Liver (tissue), 9 donors: Measurements from ENCODE around the gene ZBTB38. TPM values are rescaled to one million over a fixed set of nuclear protein-coding genes. Genes with fewer than 3 reads are reported as not detected.

ENCODE experiments used
- DNase-seq: peaks from one replicate; pipeline ENCODE4 v3.0.0-alpha.2; 2017; ENCODE audit warnings: low spot score
- H3K27ac ChIP-seq, 2 donors: one replicate each; pipeline ENCODE4 v1.7.0; 2013; ENCODE audit warnings: inconsistent platforms in 2 of 2, low read length in 2 of 2, control low read depth in 1 of 2, low read depth in 1 of 2, mild to moderate bottlenecking in 1 of 2
- H3K27me3 ChIP-seq, 4 donors: one replicate each; pipeline versions ENCODE4 v1.6.1 to v1.7.0; 2013; ENCODE audit warnings: low read length in 3 of 4, inconsistent platforms in 1 of 4, mild to moderate bottlenecking in 1 of 4, moderate library complexity in 1 of 4; ENCODE audit not compliant: control insufficient read depth in 4 of 4, insufficient read depth in 4 of 4
- H3K36me3 ChIP-seq, 4 donors: one replicate each; pipeline versions ENCODE4 v1.6.1 to v1.7.0; 2013; ENCODE audit warnings: low read length in 3 of 4, mild to moderate bottlenecking in 3 of 4, low read depth in 1 of 4, moderate library complexity in 1 of 4; ENCODE audit not compliant: control insufficient read depth in 4 of 4, insufficient read depth in 3 of 4
- H3K4me1 ChIP-seq, 4 donors: one replicate each; pipeline versions ENCODE4 v1.6.1 to v1.7.0; 2013; ENCODE audit warnings: low read length in 3 of 4, mild to moderate bottlenecking in 3 of 4, moderate library complexity in 1 of 4; ENCODE audit not compliant: control insufficient read depth in 4 of 4, insufficient read depth in 4 of 4
- H3K4me3 ChIP-seq, 3 donors: one replicate each; pipeline versions ENCODE4 v1.6.1 to v1.7.0; 2013; ENCODE audit warnings: low read length in 3 of 3, control low read depth in 1 of 3, low read depth in 1 of 3, mild to moderate bottlenecking in 1 of 3
- H3K9ac ChIP-seq, 2 donors: one replicate each; pipeline ENCODE4 v1.7.0; 2013; ENCODE audit warnings: low read length in 2 of 2, mild to moderate bottlenecking in 2 of 2, moderate library complexity in 2 of 2, control low read depth in 1 of 2, low read depth in 1 of 2
- H3K9me3 ChIP-seq, 4 donors: one replicate each; pipeline versions ENCODE4 v1.6.1 to v1.7.0; 2013; ENCODE audit warnings: low read length in 3 of 4; ENCODE audit not compliant: control insufficient read depth in 4 of 4
- EGR1 ChIP-seq, 2 donors: IDR thresholded peaks; 2 replicates each; pipeline ENCODE4 v1.6.1; 2016 to 2018; ENCODE audit warnings: antibody characterized with exemption in 2 of 2, low read depth in 2 of 2
- FOXA1 ChIP-seq: IDR thresholded peaks from 2 replicates; pipeline ENCODE4 v1.6.1; 2016; ENCODE audit warnings: antibody characterized with exemption
- FOXA2 ChIP-seq: IDR thresholded peaks from 2 replicates; pipeline ENCODE4 v1.6.1; 2016; ENCODE audit warnings: antibody characterized with exemption
- GABPA ChIP-seq, 2 donors: IDR thresholded peaks in 1 of 2; conservative IDR thresholded peaks in 1 of 2; 2 replicates each; pipeline ENCODE4 v1.6.1; 2016; ENCODE audit warnings: antibody characterized with exemption in 2 of 2, mild to moderate bottlenecking in 1 of 2, moderate library complexity in 1 of 2
- HNF4A ChIP-seq, 2 donors: conservative IDR thresholded peaks; 2 replicates each; pipeline ENCODE4 v1.6.1; 2016; ENCODE audit warnings: antibody characterized with exemption in 2 of 2, mild to moderate bottlenecking in 2 of 2
- HNF4G ChIP-seq: IDR thresholded peaks from 2 replicates; pipeline ENCODE4 v1.6.1; 2016; ENCODE audit warnings: antibody characterized with exemption
- JUND ChIP-seq, 2 donors: IDR thresholded peaks; 2 replicates each; pipeline ENCODE4 v1.6.1; 2016; ENCODE audit warnings: antibody characterized with exemption in 2 of 2
- MAX ChIP-seq: IDR thresholded peaks from 2 replicates; pipeline ENCODE4 v1.6.1; 2016; ENCODE audit warnings: antibody characterized with exemption
- NR2F2 ChIP-seq: IDR thresholded peaks from 2 replicates; pipeline ENCODE4 v1.6.1; 2016; ENCODE audit warnings: antibody characterized with exemption
- RAD21 ChIP-seq, 2 donors: IDR thresholded peaks; 2 replicates each; pipeline ENCODE4 v1.6.1; 2016; ENCODE audit warnings: antibody characterized with exemption in 2 of 2, mild to moderate bottlenecking in 2 of 2
- REST ChIP-seq: IDR thresholded peaks from 2 replicates; pipeline ENCODE4 v1.6.1; 2016; ENCODE audit warnings: antibody characterized with exemption, mild to moderate bottlenecking
- RXRA ChIP-seq, 2 donors: IDR thresholded peaks; 2 replicates each; pipeline ENCODE4 v1.6.1; 2017 to 2018; ENCODE audit warnings: antibody characterized with exemption in 2 of 2, mild to moderate bottlenecking in 1 of 2
- SP1 ChIP-seq: IDR thresholded peaks from 2 replicates; pipeline ENCODE4 v1.6.1; 2018; ENCODE audit warnings: antibody characterized with exemption, mild to moderate bottlenecking
- TAF1 ChIP-seq: conservative IDR thresholded peaks from 2 replicates; pipeline ENCODE4 v1.6.1; 2016; ENCODE audit warnings: antibody characterized with exemption, mild to moderate bottlenecking
- YY1 ChIP-seq: IDR thresholded peaks from 2 replicates; pipeline ENCODE4 v1.6.1; 2016; ENCODE audit warnings: antibody characterized with exemption, mild to moderate bottlenecking
- WGBS: extraction: QIAGEN DNeasy Blood & Tissue Kit; methylation state at CpG from one replicate; pipeline ENCODE4 v1.1.7; 2013; 5-methylcytosine and 5-hydroxymethylcytosine counted together
- polyA plus RNA-seq, 2 donors: library from polyadenylated mRNA; stranded (reverse) in 1 of 2; unstranded in 1 of 2; fragments of 200-250 nt in 1 of 2; fragments of >200 nt in 1 of 2; fragmentation: Nextera tagmentation in 1 of 2; extraction: Ambion mirVana in 1 of 2; gene quantifications; one replicate each; pipeline versions ENCODE4 v1.2.1 to v1.2.3, GENCODE V29; 2013 to 2015
- total RNA-seq, 2 donors: library from RNA; depleted of rRNA; stranded (reverse); fragments of >200 nt; gene quantifications; one replicate each; pipeline ENCODE4 v1.2.3, GENCODE V29; 2014
- TF ChIP-seq, protein P1 (sequence below): IDR thresholded peaks from 2 replicates; pipeline ENCODE4 v1.6.1; 2016; ENCODE audit warnings: antibody characterized with exemption
- TF ChIP-seq, protein P2 (sequence below): fragments of 150-350 bp; IDR thresholded peaks from 2 replicates; pipeline ENCODE4 v1.5.1; 2017; ENCODE audit warnings: improper control_type of control experiment, low read depth, low read length; ENCODE audit not compliant: missing input control
- TF ChIP-seq, protein P3 (sequence below): IDR thresholded peaks from 2 replicates; pipeline ENCODE4 v1.6.1; 2016; ENCODE audit warnings: antibody characterized with exemption
- donor health status: healthy.
- donor health status: healthy.
- donor health status: healthy.
- donor health status: healthy.
- donor health status: healthy.

The ZBTB38 gene
- total and polyA plus RNA-seq, 4 donors: 9.5 to 57.3 (median 19.5) TPM

DNA sequence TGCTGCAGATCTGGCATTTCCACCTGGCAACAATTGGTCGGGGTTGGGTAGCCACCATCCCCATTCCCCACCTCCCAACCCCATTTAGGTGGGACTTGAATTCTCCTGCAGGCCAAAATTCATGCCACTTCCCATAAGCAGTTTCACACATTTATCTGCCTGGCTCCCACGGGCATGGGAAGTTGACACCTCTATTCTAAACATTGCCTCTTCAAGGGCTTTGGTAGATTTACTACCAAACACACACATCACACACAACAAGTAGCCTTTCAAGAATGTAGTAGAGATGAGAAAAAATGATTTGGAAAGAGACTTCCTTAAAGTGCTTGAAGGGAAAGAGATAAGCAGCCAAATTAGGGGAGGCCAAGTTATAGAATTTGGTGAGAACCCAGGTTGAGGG, 30.9 kb downstream of the ZBTB38 start:
- no peak for DNase-seq
- Histone ChIP-seq H3K27me3 (no peaks in the 10 kb centered on the region), H3K27ac (peak overlapping the region in 1 of 2 donors; percentile 23), H3K36me3 (peaks cover 0 to 7% (median 0%) of the 10 kb centered on the region in 4 donors), H3K9me3 (peaks cover 0 to 3% (median 0%) of the 10 kb centered on the region in 4 donors), H3K9ac (no peak overlapping the region), H3K4me1 (peaks cover 1 to 20% (median 14%) of the 10 kb centered on the region in 4 donors), H3K4me3 (no peak overlapping the region)
- 72% methylated on average over 2 of the region's 2 CpGs for WGBS
- TF ChIP-seq, protein P1, sequence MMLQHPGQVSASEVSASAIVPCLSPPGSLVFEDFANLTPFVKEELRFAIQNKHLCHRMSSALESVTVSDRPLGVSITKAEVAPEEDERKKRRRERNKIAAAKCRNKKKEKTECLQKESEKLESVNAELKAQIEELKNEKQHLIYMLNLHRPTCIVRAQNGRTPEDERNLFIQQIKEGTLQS: no peak
- no peak for TF ChIP-seq FOXA1

DNA sequence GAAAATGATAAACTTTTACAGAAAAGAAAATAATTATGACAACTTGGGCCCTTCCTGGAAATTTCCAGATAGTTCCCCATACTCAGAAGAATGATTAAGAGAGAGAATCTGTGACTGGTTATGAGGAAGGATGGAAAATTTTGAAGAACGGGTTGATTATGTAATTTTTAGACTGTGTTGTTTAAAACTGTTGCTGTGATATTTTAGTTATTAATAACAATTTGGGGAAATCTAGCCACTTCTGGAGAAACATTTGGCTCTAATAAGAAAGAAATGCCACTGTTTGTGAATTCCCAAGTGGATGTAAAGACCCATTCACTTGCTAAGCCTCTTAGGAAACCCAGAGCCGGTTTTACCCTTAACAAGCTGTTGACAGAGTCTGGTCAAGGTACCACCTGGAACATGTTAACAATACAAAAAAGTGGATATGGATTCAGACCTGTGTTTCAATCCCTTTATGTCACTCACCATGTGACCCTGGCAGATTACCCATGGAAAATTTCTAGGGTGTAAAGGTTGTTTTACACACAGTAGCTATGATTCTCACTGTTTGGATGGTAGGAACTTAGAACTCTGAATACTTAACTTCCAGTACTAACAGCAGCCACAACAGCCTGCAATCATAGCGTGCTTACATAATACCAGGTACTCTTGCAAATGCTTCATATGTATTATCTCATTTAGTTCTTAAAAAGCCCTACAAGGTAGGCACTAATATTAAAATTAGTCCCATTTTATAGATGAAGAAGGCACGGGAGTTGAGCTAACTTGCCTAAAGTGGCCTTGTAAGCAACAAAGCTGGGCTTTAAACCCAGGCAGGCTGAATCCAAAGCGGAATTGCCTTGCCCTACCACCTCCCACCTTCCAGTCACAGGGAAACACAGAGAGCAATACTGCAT, 32.0 kb downstream of the ZBTB38 start:
- H3K27me3 ChIP-seq: no peaks in the 10 kb centered on the region
- H3K4me3 ChIP-seq: no peak overlapping the region
- H3K36me3 ChIP-seq: peaks cover 0 to 10% (median 0%) of the 10 kb centered on the region in 4 donors
- H3K9me3 ChIP-seq: peaks cover 0 to 3% (median 0%) of the 10 kb centered on the region in 4 donors
- no peak for DNase-seq
- peak overlapping the region in 1 of 2 donors; percentile 11 for H3K9ac ChIP-seq
- TF ChIP-seq YY1 (no peak), RXRA (IDR thresholded peaks at IDR 0.05) (peak; percentile 48 to 54), FOXA2 (peak; percentile 47), RAD21 (IDR thresholded peaks at IDR 0.05) (peak in 1 of 2 donors; percentile 54), HNF4G (peak; percentile 89), TAF1 (no peak), GABPA (IDR thresholded peaks at IDR 0.05 in 1 of 2, conservative IDR thresholded peaks at IDR 0.05 in 1 of 2) (peak in 1 of 2 donors; percentile 12), JUND (IDR thresholded peaks at IDR 0.05) (peak in 1 of 2 donors; percentile 58), HNF4A (conservative IDR thresholded peaks at IDR 0.05) (peak; percentile 76 to 91), REST (no peak), EGR1 (IDR thresholded peaks at IDR 0.05; ENCODE audit: low read depth in 2 of 2) (peak in 1 of 2 donors; percentile 84), MAX (no peak), NR2F2 (no peak), FOXA1 (no peak), SP1 (peak; percentile 88)
- TF ChIP-seq, protein P2, sequence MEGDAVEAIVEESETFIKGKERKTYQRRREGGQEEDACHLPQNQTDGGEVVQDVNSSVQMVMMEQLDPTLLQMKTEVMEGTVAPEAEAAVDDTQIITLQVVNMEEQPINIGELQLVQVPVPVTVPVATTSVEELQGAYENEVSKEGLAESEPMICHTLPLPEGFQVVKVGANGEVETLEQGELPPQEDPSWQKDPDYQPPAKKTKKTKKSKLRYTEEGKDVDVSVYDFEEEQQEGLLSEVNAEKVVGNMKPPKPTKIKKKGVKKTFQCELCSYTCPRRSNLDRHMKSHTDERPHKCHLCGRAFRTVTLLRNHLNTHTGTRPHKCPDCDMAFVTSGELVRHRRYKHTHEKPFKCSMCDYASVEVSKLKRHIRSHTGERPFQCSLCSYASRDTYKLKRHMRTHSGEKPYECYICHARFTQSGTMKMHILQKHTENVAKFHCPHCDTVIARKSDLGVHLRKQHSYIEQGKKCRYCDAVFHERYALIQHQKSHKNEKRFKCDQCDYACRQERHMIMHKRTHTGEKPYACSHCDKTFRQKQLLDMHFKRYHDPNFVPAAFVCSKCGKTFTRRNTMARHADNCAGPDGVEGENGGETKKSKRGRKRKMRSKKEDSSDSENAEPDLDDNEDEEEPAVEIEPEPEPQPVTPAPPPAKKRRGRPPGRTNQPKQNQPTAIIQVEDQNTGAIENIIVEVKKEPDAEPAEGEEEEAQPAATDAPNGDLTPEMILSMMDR: no peak
- TF ChIP-seq, protein P3, sequence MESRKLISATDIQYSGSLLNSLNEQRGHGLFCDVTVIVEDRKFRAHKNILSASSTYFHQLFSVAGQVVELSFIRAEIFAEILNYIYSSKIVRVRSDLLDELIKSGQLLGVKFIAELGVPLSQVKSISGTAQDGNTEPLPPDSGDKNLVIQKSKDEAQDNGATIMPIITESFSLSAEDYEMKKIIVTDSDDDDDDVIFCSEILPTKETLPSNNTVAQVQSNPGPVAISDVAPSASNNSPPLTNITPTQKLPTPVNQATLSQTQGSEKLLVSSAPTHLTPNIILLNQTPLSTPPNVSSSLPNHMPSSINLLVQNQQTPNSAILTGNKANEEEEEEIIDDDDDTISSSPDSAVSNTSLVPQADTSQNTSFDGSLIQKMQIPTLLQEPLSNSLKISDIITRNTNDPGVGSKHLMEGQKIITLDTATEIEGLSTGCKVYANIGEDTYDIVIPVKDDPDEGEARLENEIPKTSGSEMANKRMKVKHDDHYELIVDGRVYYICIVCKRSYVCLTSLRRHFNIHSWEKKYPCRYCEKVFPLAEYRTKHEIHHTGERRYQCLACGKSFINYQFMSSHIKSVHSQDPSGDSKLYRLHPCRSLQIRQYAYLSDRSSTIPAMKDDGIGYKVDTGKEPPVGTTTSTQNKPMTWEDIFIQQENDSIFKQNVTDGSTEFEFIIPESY: peak; percentile 16
- TF ChIP-seq, protein P1: peak; percentile 69
- peaks cover 1 to 20% (median 14%) of the 10 kb centered on the region in 4 donors for H3K4me1 ChIP-seq
- 61% methylated on average over 5 of the region's 5 CpGs for WGBS
- H3K27ac ChIP-seq: peak overlapping the region; percentile 68 to 75
